UCSD-AML1 (cell line): Measurements from ENCODE around the gene LRRC8A.

ENCODE experiments used
- DNase-seq: peaks from one replicate; lab custom pipeline; 2025; ENCODE audit not compliant: unreplicated experiment; lab: John Stamatoyannopoulos, UW

Gene LRRC8A

DNA sequence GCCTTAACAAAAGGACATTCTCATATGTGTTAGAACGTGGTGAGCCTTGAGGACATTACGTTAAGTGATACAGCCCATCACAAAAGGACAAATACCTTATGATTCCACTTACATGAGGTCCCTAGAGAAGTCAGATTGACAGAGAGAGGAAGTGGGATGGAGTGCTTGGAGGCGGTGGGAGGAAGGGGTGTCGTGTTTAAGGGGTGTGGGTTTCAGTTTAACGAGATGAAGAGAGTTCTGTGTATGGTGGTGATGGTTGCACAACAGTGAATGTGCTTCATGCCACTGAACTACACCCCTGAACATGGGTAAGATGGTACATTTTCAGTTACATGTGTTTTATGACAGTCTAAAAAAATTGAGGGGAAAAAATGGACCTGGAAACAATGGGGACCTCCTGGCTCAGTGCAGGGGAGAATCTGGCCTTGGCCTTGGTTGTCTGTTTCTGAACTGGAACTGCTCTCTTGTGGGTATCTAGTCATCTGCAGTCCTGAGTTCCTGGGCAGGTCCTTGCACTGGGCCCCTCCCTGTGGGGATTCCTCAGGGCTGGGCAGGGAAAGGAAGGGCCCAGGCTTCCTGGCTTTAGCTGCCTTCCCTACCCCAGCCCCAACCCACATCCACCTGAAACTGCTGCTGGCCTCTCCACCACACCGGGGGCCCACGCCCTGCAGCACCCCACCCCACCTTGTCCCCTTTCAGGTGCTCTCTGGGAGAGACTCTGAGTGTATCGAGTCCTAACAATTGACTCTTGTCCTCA is 17.8 kb downstream of the LRRC8A start:
- DNase-seq = peak; percentile 37

DNA sequence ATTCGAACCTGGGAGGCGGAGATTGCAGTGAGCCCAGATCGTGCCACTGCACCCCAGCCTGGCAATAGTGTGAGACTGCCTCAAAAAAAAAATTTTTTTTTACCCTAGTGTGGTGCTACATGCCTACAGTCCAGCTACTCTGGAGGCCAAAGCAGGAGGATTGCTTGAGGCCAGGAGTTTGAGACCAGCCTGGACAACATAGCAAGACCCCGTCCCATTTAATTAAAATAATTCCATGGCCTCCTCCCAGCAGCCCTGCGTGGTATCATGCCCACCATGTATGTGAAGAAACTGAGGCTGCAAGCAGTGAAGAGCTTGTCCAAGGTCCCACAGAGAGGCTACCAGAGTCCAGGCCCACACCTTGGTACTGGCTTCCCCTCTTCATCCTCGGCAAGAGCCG is 19.4 kb downstream of the LRRC8A start:
- DNase-seq = no peak

DNA sequence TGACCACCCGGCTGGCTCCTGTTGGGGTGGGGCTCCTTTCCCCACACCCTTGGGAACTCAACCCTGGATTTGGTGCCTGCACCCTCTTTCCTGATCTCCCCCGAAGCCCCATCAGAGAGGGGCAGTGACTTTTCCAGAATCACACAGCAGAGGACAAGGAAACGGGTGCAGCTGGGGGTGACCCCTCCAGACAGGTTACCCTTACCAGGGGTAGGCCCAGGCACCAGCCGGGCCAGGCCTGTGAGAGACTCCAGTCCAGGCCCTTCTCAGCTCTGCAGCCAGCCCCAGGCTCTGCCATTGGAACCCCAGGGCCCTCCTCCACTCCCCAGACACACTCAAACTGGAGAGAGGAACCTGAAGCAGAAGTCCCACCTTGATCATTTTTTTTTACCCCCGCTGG is 19.9 kb downstream of the LRRC8A start:
- DNase-seq = no peak

DNA sequence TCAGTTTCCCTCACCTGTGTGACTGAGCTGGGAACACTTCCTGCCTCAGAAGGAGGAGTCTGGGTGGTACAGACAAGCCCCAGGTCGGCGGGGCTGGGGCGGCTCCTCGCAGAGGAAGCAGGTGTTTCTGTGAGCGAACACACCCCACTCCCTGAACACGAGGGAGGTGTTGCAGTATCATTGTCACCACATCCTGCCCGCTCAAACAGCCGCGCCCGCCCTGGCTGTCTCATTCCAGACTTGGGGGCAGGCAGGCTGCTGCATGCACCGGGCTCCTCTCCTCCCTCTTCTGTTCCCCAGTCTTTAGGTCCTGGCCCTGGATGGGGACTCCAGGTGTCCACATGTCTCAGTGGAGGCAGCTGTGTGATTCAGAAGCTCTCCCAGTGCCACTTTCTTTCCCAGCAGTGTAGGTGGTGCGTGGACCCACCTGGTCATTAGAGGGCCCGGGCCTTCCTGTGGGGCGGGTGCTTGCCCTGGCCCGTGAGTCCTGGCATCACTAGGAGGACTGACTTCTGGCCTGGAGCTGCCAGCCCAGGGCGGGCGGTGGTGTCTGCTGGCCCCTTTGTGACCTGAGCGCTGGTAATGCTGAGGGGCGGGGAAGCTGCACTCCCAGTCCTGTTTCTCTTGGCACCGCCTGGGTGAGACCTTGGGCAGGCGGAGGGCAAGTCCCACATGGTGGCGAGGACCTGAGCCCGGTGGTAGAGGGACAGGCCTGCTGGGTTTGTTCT is 20.6 kb downstream of the LRRC8A start:
- peak; percentile 72 for DNase-seq

DNA sequence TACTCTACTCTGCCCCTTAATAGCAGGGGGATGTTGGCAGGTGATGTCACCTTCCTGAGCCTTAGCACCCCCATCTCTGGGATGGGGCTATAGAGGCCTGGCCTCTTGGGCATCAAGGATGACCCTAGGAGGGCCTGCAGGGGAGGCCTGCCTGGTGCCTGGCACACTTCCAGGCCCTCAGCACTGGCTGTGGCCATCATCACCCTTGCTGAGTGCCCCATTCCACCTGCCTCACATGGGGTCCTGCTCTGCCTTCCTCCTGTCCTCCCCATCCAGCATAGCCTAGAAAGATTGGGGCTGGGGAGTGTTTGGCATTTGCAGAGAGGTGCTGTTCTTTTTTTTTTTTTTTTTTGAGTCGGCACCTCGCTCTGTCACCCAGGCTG is 21.1 kb downstream of the LRRC8A start:
- no peak for DNase-seq

DNA sequence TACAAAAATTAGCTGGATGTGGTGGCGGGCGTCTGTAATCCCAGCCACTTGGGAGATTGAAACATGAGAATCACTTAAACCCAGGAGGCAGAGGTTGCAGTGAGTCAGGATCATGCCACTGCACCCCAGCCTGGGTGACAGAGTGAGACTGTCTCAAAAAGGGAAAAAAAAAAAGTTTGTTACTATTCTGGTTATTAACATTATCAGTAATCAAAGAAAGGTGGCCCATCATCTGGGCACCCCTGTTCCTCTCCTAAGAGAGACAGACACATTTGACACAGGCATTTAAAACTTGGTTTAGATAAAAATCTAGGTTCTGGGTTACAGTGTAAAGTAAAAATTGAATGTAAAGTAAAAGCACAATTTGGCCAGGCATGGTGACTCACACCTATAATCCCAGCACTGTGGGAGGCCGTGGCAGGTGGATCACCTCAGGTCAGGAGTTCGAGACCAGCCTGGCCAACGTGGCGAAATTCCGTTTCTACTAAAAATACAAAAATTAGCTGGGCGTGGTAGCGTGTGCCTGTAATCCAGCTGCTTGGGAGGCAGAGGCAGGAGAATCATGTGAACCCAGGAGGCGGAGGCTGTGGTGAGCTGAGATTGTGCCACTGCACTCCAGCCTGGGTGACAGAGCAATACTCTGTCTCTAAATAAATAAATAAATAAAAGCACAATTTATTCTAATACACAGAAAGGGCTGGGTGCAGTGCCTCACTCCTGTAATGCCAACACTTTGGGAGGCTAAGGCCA is 22.1 kb downstream of the LRRC8A start:
- no peak for DNase-seq

DNA sequence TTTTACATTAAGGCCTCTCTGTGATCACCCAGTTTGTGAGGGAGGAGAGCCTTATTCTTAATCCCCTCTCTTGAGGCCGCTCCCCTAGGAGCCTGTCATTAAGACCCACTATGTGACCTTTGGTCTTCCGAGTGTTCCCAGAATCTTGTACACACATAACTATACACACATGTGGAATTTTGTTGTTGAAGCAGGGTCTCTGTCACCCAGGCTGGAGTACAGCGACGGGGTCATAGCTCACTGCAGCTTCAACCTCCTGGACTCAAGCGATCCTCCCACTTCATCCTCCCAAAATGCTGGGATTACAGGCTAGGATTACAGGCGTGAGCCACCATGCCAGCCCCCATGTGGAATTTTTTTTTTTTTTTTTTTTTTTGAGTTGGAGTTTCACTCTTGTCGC is 24.0 kb downstream of the LRRC8A start:
- no peak for DNase-seq

DNA sequence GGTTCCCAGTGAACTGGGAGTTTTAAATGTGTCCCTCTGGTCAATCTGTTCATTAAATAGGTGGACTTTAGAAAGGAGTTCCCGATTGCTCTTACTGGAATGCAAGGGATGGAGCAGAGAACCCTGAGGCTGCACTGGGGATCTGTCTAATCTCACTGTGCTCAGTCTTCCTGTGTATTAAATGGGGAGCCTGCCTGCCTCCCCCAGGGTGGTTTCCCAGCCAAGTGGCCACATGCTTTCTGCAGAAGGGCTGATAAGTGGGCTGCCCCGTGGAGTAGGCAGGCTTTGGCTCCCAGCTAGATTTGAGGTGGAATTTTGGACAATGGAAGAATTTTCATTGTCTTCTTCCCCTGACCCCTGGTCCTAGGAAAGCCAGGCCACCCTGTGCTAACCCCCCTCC is 24.8 kb downstream of the LRRC8A start:
- DNase-seq = peak; percentile 18

DNA sequence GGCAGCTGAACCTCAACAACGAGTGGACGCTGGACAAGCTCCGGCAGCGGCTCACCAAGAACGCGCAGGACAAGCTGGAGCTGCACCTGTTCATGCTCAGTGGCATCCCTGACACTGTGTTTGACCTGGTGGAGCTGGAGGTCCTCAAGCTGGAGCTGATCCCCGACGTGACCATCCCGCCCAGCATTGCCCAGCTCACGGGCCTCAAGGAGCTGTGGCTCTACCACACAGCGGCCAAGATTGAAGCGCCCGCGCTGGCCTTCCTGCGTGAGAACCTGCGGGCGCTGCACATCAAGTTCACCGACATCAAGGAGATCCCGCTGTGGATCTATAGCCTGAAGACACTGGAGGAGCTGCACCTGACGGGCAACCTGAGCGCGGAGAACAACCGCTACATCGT is 26.4 kb downstream of the LRRC8A start:
- no peak for DNase-seq

DNA sequence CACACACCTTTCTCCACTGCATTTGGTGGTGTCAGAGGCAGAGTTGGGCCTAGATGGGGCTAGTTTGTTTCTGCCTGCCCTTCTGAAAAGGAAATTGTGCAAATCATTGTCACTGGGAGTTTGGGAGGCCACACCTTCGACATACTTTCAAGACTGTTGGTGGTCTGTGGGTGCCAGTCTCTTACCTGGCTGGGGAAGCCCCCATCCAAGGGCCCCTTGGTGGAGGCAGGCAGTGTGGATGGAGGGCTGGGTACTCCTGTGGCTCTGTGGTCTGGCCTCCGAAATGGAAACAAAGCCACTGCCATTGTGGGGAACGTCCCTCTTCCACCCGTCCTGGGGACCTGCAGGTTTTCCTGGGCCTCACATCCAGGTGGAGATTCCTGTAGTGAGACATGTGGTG is 27.9 kb downstream of the LRRC8A start:
- no peak for DNase-seq

DNA sequence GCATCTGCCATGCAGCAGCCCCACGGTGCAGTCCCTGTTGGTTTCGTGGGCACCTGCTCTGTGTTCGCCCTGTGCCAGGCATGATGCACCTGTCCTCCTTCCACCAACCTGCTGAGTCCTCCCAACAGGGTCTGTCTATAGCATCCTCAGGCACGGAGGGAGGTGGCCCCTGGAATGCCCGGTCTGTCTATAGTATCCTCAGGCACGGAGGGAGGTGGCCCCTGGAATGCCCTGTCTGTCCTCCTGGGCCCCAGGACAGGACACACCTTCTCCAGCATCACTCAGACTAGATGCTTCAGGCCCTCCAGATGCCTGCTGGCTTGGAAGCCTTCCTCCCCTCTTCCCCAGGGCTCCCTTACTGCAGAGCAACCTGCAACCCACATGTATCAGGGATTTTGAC is 29.0 kb downstream of the LRRC8A start:
- DNase-seq = no peak

DNA sequence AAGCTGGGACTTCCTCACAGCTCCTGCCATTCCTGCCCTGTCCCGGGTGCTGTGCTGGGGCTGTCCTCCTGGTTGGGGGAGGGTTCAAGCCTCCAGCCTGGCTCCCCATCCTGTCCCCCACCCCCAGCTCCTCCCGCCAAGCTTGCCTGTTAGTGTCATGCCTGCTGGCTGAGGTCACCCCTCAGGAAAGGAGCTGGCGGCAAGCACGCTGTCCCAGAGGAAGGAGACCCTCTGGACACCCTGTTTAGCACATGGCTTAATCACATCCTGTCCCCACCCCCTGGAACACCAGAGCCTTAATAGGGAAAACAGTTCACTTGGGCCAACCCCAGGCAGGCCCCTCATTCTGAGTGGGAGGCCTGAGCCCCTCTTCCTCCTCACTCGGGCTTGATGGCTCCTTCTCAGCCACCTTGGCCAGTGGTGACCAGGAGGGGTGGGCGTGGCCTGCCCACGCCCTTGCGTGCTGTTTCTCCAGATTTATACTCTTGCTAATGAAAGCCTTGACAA is 29.6 kb downstream of the LRRC8A start:
- peak; percentile 72 for DNase-seq

DNA sequence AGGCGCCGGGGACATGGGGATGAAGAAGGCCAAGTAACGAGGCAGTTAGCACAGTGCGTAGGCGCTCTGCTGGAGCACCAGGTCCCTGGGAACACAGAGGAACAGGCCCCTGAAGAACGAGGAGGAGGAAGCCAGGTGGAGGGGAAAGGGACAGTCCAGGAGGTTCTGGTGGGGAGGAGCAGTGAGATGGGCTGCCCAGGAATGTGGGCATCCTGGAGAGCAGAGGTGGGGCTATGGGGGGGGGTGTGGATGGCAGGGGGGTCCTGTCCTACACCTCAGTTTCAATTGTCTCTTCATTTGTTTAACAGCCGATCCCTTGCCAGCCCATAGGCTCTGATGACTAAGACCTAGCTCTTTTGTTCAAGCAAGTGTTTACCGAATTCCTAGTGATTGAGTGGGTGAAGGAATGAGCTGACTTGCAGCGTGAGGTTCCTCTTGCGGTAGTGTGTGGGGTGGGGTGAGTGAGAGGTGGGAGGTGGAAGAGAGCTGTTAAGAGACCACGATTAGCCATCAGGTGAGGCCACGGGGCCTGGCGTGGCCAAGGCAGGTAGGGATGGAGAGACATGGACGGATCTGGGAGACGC is 30.4 kb downstream of the LRRC8A start:
- no peak for DNase-seq

DNA sequence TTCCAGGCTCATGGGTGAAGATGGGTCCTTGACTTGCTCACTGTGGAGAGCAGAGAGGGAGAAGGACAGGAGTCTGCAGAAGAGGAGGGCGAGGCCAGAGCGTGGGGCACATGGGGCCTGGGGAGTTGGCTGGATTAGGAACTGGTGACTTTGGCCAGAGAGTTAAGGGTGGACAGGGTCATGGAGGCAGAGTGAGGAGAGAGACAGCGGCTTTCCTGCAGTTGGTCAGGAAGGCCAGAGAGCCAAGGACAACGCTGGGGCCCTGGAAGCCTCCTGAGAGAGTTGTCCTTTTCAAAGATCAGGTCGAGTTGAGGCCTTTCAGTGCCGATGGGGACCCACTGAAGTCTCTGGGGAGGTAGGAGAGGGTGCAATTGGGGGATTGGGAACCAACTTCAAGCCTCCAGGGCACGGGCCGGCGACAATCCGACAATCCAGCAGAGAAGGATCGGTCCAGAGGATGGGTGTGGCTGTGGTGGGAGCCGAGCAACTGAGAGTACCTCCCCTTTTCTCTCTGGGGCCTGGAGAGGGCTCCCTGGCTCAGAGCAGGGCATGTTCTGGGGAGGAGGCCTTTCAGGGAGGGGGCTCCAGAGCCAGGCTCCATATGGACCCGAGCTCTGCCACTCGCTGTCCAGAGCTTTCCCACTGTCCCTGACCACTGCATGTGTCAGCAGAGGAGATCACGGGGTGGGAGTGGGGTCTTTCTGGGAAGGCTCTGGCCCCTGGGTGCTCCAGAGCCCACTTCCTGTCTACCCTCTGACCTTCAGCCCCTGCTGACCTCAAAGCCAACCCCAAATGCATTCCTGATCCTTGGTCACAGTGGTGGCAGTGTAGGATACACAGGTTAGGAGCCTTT is 31.3 kb downstream of the LRRC8A start:
- no peak for DNase-seq

DNA sequence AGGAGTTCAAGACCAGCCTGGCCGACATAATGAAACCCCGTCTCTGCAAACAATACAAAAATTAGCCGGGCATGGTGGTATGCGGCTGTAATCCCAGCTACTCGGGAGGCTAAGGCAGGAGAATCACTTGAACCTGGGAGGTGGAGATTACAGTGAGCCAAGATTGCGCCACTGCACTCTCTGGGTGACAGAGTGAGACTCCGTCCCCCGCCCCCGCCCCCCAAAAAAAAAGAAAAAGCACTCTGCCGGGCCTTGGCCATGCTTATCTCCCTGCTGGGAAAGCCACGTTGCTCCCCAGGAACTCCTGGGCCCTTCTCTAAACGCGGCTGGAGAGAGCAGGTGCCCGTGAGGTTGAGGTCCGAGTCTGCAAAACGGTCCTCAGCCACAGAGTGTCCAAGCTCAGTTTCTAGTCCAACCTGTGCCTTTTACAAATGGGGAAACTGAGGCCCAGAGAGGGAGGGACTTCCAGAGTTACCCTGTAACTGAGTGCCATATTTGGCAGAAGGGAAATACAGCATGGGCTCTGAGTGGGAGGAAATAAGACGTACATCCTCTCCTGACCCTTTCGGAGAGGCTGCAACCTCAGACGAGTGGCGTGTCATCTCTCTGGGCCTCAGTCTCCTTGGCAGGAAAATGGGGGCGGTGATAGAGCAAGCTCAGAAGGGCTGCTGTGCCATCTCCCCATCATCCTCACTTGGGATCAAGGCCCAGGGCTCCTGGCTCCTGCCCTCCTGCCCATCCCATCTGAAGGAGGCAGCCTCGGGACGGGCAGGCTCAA is 32.3 kb downstream of the LRRC8A start:
- DNase-seq = no peak

DNA sequence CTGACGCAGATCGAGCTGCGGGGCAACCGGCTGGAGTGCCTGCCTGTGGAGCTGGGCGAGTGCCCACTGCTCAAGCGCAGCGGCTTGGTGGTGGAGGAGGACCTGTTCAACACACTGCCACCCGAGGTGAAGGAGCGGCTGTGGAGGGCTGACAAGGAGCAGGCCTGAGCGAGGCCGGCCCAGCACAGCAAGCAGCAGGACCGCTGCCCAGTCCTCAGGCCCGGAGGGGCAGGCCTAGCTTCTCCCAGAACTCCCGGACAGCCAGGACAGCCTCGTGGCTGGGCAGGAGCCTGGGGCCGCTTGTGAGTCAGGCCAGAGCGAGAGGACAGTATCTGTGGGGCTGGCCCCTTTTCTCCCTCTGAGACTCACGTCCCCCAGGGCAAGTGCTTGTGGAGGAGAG is 34.3 kb downstream of the LRRC8A start:
- no peak for DNase-seq

DNA sequence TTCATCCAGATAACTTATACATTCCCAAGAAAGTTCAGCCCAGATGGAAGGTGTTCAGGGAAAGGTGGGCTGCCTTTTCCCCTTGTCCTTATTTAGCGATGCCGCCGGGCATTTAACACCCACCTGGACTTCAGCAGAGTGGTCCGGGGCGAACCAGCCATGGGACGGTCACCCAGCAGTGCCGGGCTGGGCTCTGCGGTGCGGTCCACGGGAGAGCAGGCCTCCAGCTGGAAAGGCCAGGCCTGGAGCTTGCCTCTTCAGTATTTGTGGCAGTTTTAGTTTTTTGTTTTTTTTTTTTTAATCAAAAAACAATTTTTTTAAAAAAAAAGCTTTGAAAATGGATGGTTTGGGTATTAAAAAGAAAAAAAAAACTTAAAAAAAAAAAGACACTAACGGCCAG is 34.8 kb downstream of the LRRC8A start:
- no peak for DNase-seq

DNA sequence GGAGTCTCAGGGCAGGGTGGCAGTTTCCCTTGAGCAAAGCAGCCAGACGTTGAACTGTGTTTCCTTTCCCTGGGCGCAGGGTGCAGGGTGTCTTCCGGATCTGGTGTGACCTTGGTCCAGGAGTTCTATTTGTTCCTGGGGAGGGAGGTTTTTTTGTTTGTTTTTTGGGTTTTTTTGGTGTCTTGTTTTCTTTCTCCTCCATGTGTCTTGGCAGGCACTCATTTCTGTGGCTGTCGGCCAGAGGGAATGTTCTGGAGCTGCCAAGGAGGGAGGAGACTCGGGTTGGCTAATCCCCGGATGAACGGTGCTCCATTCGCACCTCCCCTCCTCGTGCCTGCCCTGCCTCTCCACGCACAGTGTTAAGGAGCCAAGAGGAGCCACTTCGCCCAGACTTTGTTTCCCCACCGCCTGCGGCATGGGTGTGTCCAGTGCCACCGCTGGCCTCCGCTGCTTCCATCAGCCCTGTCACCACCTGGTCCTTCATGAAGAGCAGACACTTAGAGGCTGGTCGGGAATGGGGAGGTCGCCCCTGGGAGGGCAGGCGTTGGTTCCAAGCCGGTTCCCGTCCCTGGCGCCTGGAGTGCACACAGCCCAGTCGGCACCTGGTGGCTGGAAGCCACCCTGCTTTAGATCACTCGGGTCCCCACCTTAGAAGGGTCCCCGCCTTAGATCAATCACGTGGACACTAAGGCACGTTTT is 35.4 kb downstream of the LRRC8A start:
- no peak for DNase-seq

DNA sequence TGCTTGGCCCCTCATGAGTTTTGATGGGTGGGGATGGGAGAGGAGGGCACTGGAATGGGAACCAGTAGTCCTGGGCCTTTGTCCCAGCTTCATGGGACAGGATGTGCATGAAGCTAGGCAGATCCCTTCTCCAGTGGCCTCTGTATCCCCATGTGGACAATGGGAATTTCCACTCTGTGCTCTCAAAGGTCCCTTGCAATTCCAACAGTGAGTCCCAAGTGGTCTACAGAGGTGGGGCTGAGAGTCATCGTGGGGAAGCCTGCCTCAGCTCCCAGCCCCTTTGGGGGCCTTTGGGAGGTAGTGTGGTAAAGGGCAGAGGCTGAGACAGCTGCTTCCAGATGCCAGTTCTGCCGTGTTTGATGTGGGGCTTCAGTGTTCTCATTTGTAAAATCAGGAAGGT is 37.0 kb downstream of the LRRC8A start:
- DNase-seq = no peak
